A549 treated with dexamethasone at 1 μM for 4 hours (cell line): Measurements from ENCODE around the gene KRT33A. TPM values are rescaled to one million over a fixed set of nuclear protein-coding genes. Genes with fewer than 3 reads are reported as not detected.

ENCODE experiments used
- total RNA-seq: library from RNA; stranded (reverse); fragments of 200-300 nt; extraction: Qiagen RNA extraction; gene quantifications from 5 replicates; pipeline ENCODE4 v1.2.3, GENCODE V29; 2022

KRT33A gene
- not detected in 5 replicates for total RNA-seq

GRCh38 chr17:41350381-41350878, at the start of gene KRT33A:
Gene KRT33A (minus strand): TSS chr17:41350828. CDS start chr17:41350767, 61 bp downstream.

GRCh38 chr17:41396996-41397660, 46.5 kb upstream of the KRT33A start, which contains the start of gene KRT31:
Gene KRT31 (minus strand): TSS chr17:41397608. CDS start chr17:41397539, 69 bp downstream.

GRCh38 chr17:41381943-41382342, 31.3 kb upstream of the KRT33A start, which contains the start of gene KRT34:
Gene KRT34 (minus strand): TSS chr17:41382306. CDS start chr17:41382246, 60 bp downstream.

DNA sequence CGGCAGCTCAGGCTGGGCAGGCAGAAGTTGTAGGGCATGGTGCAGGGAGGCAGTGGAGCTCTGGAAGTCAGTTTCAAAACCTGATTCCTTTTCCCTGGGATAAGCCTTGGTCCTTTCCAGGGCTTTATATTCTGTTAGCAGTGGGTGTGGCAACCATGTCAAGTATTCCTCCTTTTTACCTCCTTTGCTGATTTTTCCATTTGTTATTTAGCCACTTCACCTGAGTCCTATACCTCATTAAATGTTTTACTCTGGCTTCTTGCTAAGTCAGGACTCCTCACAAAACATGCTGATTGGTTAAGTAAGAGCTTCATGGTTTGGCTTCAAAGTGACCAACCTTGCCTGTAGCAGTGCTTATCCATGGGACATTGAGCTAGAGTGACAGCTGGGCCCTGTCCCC, 19.1 kb upstream of the KRT33A start, which contains the start of gene KRT33B:
Gene KRT33B, minus strand, starts transcription at position 101 of the 400 bp plus-strand sequence. Its CDS starts 63 bp downstream, at position 38.

DNA sequence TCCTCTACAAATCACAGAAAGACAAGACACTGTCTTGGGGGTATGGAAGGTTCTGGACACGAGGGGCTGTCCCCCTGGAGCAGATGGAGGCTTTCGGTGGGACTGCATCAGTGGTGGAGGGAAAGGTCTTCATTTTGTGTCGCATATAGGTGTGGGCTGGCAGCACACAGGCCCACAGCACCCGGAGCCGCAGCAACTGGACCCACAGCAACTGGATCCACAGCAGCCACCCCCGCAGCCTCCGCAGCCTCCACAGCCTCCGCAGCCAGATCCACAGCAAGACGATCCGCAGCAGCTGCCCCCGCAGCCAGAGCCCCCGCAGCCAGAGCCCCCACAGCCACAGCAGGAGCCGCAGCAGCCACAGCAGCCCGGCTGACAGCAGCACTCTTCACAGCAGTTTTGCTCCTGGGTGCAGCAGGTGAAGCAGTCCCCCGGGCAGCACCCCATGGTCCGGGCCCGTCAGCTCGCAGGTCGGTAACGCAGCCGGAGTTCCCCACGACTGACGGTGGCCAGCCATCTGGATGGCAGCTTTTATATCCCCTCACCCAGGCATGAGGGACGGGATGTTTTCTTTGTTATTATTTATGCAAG, 35.3 kb downstream of the KRT33A start, which contains the start of gene KRTAP17-1:
Gene KRTAP17-1, minus strand, starts transcription at position 507 of the 591 bp plus-strand sequence. Its CDS starts 60 bp downstream, at position 447.

GRCh38 chr17:41308918-41309359, 41.7 kb downstream of the KRT33A start, which contains the start of gene KRTAP16-1:
Gene KRTAP16-1 (minus strand): TSS chr17:41309309. CDS start chr17:41309253, 56 bp downstream.

GRCh38 chr17:41301916-41302901, 48.4 kb downstream of the KRT33A start, which contains the start of gene KRTAP29-1:
Gene KRTAP29-1 (minus strand): TSS chr17:41302851. CDS start chr17:41302851, 0 bp downstream.

Other genes with a start within 250 kb of the KRT33A start
- not detected in 5 replicates for gene KRTAP4-16, start 248.6 kb downstream of the KRT33A start, total RNA-seq
- gene KRTAP4-9, start 245.4 kb downstream of the KRT33A start, total RNA-seq, result not detected in 5 replicates
- gene KRTAP4-11, start 232.5 kb downstream of the KRT33A start, total RNA-seq, result not detected in 5 replicates
- not detected in 5 replicates for gene KRTAP4-12, start 226.6 kb downstream of the KRT33A start, total RNA-seq
- gene KRTAP4-6, start 210.3 kb downstream of the KRT33A start, total RNA-seq, result not detected in 5 replicates
- gene KRTAP4-5, start 201.0 kb downstream of the KRT33A start, total RNA-seq, result not detected in 5 replicates
- not detected in 5 replicates for gene KRTAP4-4, start 190.1 kb downstream of the KRT33A start, total RNA-seq
- gene KRTAP4-3, start 182.6 kb downstream of the KRT33A start, total RNA-seq, result not detected in 5 replicates
- not detected in 5 replicates for gene KRTAP4-2, start 172.6 kb downstream of the KRT33A start, total RNA-seq
- 0.14 to 0.25 TPM (median 0.24 TPM) in 3 of 5 replicates, not detected in the others for gene KRTAP4-1, start 165.9 kb downstream of the KRT33A start, total RNA-seq
- not detected in 5 replicates for gene KRTAP9-1, start 160.9 kb downstream of the KRT33A start, total RNA-seq
- gene KRTAP9-2, start 124.2 kb downstream of the KRT33A start, total RNA-seq, result not detected in 5 replicates
- not detected in 5 replicates for gene KRTAP9-3, start 118.4 kb downstream of the KRT33A start, total RNA-seq
- not detected in 5 replicates for gene KRTAP9-8, start 112.8 kb downstream of the KRT33A start, total RNA-seq
- gene KRTAP9-4, start 101.1 kb downstream of the KRT33A start, total RNA-seq, result not detected in 5 replicates
- gene KRTAP9-9, start 95.4 kb downstream of the KRT33A start, total RNA-seq, result not detected in 5 replicates
- gene KRTAP9-6, start 85.5 kb downstream of the KRT33A start, total RNA-seq, result not detected in 5 replicates
- gene KRTAP9-7, start 75.1 kb downstream of the KRT33A start, total RNA-seq, result not detected in 5 replicates
- not detected in 5 replicates for gene KRTAP29-1, start 48.0 kb downstream of the KRT33A start, total RNA-seq
- not detected in 5 replicates for gene KRTAP16-1, start 41.5 kb downstream of the KRT33A start, total RNA-seq
- not detected in 5 replicates for gene KRTAP17-1, start 35.1 kb downstream of the KRT33A start, total RNA-seq
- not detected in 5 replicates for gene KRT33B, start 19.0 kb upstream of the KRT33A start, total RNA-seq
- gene KRT34, start 31.5 kb upstream of the KRT33A start, total RNA-seq, result 0.18 to 0.53 TPM (median 0.21 TPM) in 5 replicates
- gene KRT31, start 46.8 kb upstream of the KRT33A start, total RNA-seq, result 0.05 TPM in 1 of 5 replicates, not detected in the others
- gene KRT37, start 73.8 kb upstream of the KRT33A start, total RNA-seq, result not detected in 5 replicates
- gene KRT38, start 90.2 kb upstream of the KRT33A start, total RNA-seq, result not detected in 5 replicates
- 0.05 to 0.07 TPM (median 0.06 TPM) in 3 of 5 replicates, not detected in the others for gene KRT32, start 116.6 kb upstream of the KRT33A start, total RNA-seq
- not detected in 5 replicates for gene KRT35, start 130.3 kb upstream of the KRT33A start, total RNA-seq
- gene KRT36, start 139.1 kb upstream of the KRT33A start, total RNA-seq, result 0.06 TPM in 1 of 5 replicates, not detected in the others
- 0.11 to 0.51 TPM (median 0.18 TPM) in 5 replicates for gene KRT13, start 154.8 kb upstream of the KRT33A start, total RNA-seq
- gene KRT15, start 168.1 kb upstream of the KRT33A start, total RNA-seq, result 2.3 to 4.1 TPM (median 2.9 TPM) in 5 replicates
- 38.1 to 58.6 TPM (median 50.5 TPM) in 5 replicates for gene KRT19, start 177.5 kb upstream of the KRT33A start, total RNA-seq
- gene KRT9, start 221.2 kb upstream of the KRT33A start, total RNA-seq, result not detected in 5 replicates
- 0.05 to 0.14 TPM (median 0.11 TPM) in 4 of 5 replicates, not detected in the other for gene KRT14, start 236.1 kb upstream of the KRT33A start, total RNA-seq